Panc1 (cell line): ENCODE data around the gene RNF215. TPM values are rescaled to one million over a fixed set of nuclear protein-coding genes. Genes with fewer than 3 reads are reported as not detected.
"Not testable (repeated sequence)": the region's sequence is repeated elsewhere in the genome, so short reads cannot be mapped to it uniquely, and the experiment has no call there.

Experiments
- ATAC-seq: fragments of 200-7000 bp; cut with Tn5 transposase; 2 replicates; pipeline ENCODE4 v1.9.1; 2020; ENCODE audit warnings: mild to moderate bottlenecking, moderate library complexity
- BruUV-seq: library from RNA; stranded (reverse); fragments of 400-500 nt; replicated peaks from 2 replicates; lab custom pipeline; 2021; lab: Mats Ljungman, UMichigan
- CTCF ChIA-PET: fragments of 300-600 bp; sonication (Branson Sonifier 250); formaldehyde crosslinking; loops from one replicate; lab custom pipeline; 2022; ENCODE audit warnings: antibody characterized with exemption; lab: Charles Lee
- POLR2A ChIA-PET: fragments of 300-600 bp; sonication (Branson Sonifier 250); formaldehyde crosslinking; loops from one replicate; lab custom pipeline; 2022; ENCODE audit warnings: antibody characterized with exemption; lab: Charles Lee
- DNase-seq: peaks from one replicate; pipeline ENCODE4 v3.0.0-alpha.2; 2010; ENCODE audit warnings: low read depth, low spot score
- H3K27ac ChIP-seq: 2 replicates; pipeline ENCODE4 v1.5.1; 2011; ENCODE audit warnings: mild to moderate bottlenecking, low read length, inconsistent platforms
- H3K27me3 ChIP-seq: fragments of 200-500 bp; sonication (Bioruptor generic); 2 replicates; pipeline ENCODE4 v1.6.0; 2014; ENCODE audit warnings: low read length, inconsistent platforms; ENCODE audit not compliant: control insufficient read depth, insufficient read depth
- H3K36me3 ChIP-seq: fragments of 200-500 bp; sonication (Bioruptor generic); 2 replicates; pipeline ENCODE4 v1.5.1; 2014; ENCODE audit warnings: inconsistent platforms, mild to moderate bottlenecking, low read length, moderate library complexity; ENCODE audit not compliant: control insufficient read depth, insufficient read depth
- H3K4me1 ChIP-seq: 2 replicates; pipeline ENCODE4 v1.5.1; 2011; ENCODE audit warnings: inconsistent platforms, mild to moderate bottlenecking, low read length, moderate library complexity; ENCODE audit not compliant: control insufficient read depth, insufficient read depth
- H3K4me3 ChIP-seq, 2 experiments: 2 replicates each; pipeline ENCODE4 v1.5.1; 2011 to 2012; ENCODE audit warnings: low read depth in 2 of 2, low read length in 2 of 2, mild to moderate bottlenecking in 2 of 2, inconsistent platforms in 1 of 2, moderate library complexity in 1 of 2
- H3K9me3 ChIP-seq: fragments of 200-500 bp; sonication (Bioruptor generic); 2 replicates; pipeline ENCODE4 v1.5.1; 2014; ENCODE audit warnings: low read depth, mild to moderate bottlenecking, inconsistent platforms, low read length, moderate library complexity; ENCODE audit not compliant: control insufficient read depth, insufficient read depth
- CTCF ChIP-seq: fragments of 450-650 bp; IDR thresholded peaks from 2 replicates; pipeline ENCODE4 v1.5.1; 2017; ENCODE audit warnings: mild to moderate bottlenecking
- POLR2AphosphoS5 ChIP-seq: IDR thresholded peaks from 2 replicates; pipeline ENCODE4 v1.6.1; 2012; ENCODE audit warnings: mild to moderate bottlenecking, low read depth, low read length, moderate library complexity
- REST ChIP-seq, 2 experiments: IDR thresholded peaks; 2 replicates each; pipeline ENCODE4 v1.6.1; 2011 to 2012; ENCODE audit warnings: low read depth in 2 of 2, control low read depth in 1 of 2, low read length in 1 of 2, mild to moderate bottlenecking in 1 of 2, moderate library complexity in 1 of 2; ENCODE audit not compliant: insufficient read depth in 1 of 2
- SIN3A ChIP-seq: IDR thresholded peaks from 2 replicates; pipeline ENCODE4 v1.6.1; 2012; ENCODE audit warnings: low read depth, mild to moderate bottlenecking, low read length, moderate library complexity, borderline replicate concordance; ENCODE audit not compliant: insufficient read depth
- TCF7L2 ChIP-seq: IDR thresholded peaks from 2 replicates; pipeline ENCODE4 v1.6.1; 2011; ENCODE audit warnings: mild to moderate bottlenecking, low read depth, low read length, inconsistent platforms
- in situ Hi-C: cut with HindIII; loops from 2 replicates; pipeline ENCODE4 v1.10.0; 2016; ENCODE audit warnings: low sequenced_read_pairs, low pct_unique_long_range_greater_than_20kb
- intact Hi-C: fragments of 100-400 bp; cut with micrococcal nuclease; formaldehyde crosslinking; loops from one replicate; pipeline ENCODE4 v1.10.0; 2022; ENCODE audit not compliant: unreplicated experiment
- total RNA-seq: library from RNA; stranded (reverse); gene quantifications from one replicate; pipeline ENCODE4 v1.2.1, GENCODE V29; 2021; ENCODE audit not compliant: unreplicated experiment

The RNF215 gene
- total RNA-seq, 1 experiment from 2014 or later: 35.8 TPM

- BruUV-seq: no TSS peak
Observed at GRCh38 chr22:30405731-30406130, 18.5 kb upstream of the RNF215 start.

GRCh38 chr22:30404307-30404706, 17.1 kb upstream of the RNF215 start:
- no peaks in the 10 kb centered on the region for H3K36me3 ChIP-seq
- TF ChIP-seq POLR2AphosphoS5 (no peak), REST (IDR thresholded peaks at IDR 0.05; ENCODE audit: insufficient read depth in 1 of 2, low read depth in 2 of 2, low read length in 1 of 2) (no peak), TCF7L2 (no peak), SIN3A (no peak), CTCF (no peak)

More at GRCh38 chr22:30405731-30406130, 18.5 kb upstream of the RNF215 start:
- no peak for DNase-seq
- in situ Hi-C loops: no loop called here
- intact Hi-C loops: no loop called here
- Histone ChIP-seq H3K4me3 (no peak overlapping the region), H3K9me3 (no peaks in the 10 kb centered on the region), H3K27ac (no peak overlapping the region), H3K4me1 (0 out of 2 replicates have a peak, but pooled peaks cover 3% of the 10 kb centered on the region), H3K36me3 (no peaks in the 10 kb centered on the region), H3K27me3 (no peaks in the 10 kb centered on the region)
- ChIA-PET CTCF (no interaction called here), POLR2A (no interaction called here)
- TF ChIP-seq REST (IDR thresholded peaks at IDR 0.05; ENCODE audit: insufficient read depth in 1 of 2, low read depth in 2 of 2, low read length in 1 of 2) (no peak), POLR2AphosphoS5 (no peak), TCF7L2 (no peak)
- no peak for ATAC-seq

GRCh38 chr22:30402766-30403104, 15.5 kb upstream of the RNF215 start:
- DNase-seq, in situ Hi-C loops, H3K9me3 ChIP-seq, H3K36me3 ChIP-seq, BruUV-seq, ATAC-seq, intact Hi-C loops, CTCF ChIA-PET, H3K4me1 ChIP-seq, H3K27me3 ChIP-seq, H3K27ac ChIP-seq, H3K4me3 ChIP-seq: not testable (repeated sequence)
- POLR2A ChIA-PET: interaction anchor here (0.6 kb wide), 1 partner anchor 42 kb away, joined by 3 read pairs; no protein-coding TSS in a partner anchor

More at GRCh38 chr22:30404307-30404706, 17.1 kb upstream of the RNF215 start:
- ChIA-PET CTCF (no interaction called here), POLR2A (no interaction called here)
- Histone ChIP-seq H3K4me1 (0 out of 2 replicates have a peak, but pooled peaks cover 3% of the 10 kb centered on the region), H3K9me3 (no peaks in the 10 kb centered on the region), H3K4me3 (no peak overlapping the region), H3K27ac (no peak overlapping the region), H3K27me3 (no peaks in the 10 kb centered on the region)
- in situ Hi-C loops: no loop called here
- DNase-seq: no peak
- intact Hi-C loops: no loop called here
- no TSS peak for BruUV-seq
- ATAC-seq: no peak
